ENCODE results near the gene TTI1. TPM values are rescaled to one million over a fixed set of nuclear protein-coding genes. Genes with fewer than 3 reads are reported as not detected.

The TTI1 gene
- total and polyA plus RNA-seq, 2 of the 13 experiments (the other 11 are each of a cell fraction or from before 2014, with no cell fraction given), result 22.9 to 39.8 TPM

- WGBS (ENCODE audit: low lambda C conversion rate), result 96% methylated on average over 13 of the region's 13 CpGs
- no TSS peak for BruUV-seq (replicated peaks)
- CTCF ChIA-PET (ENCODE audit: low intra/inter-chr PET ratio, low total read pairs), result no interaction called here
These were observed 33.0 kb downstream of the TTI1 start for GRCh38 chr20:38000293-38000692.

More at GRCh38 chr20:38000293-38000692, 33.0 kb downstream of the TTI1 start:
- POLR2A ChIA-PET, result no interaction called here
- no peak for DNase-seq (ENCODE audit: low spot score)
- no peak overlapping the region for H3K9ac ChIP-seq (ENCODE audit: insufficient read depth, low read depth, low read length)
- H4K20me1 ChIP-seq (ENCODE audit: insufficient read depth, low read length), result no peaks in the 10 kb centered on the region
- no peaks in the 10 kb centered on the region for H3K27me3 ChIP-seq (ENCODE audit: control insufficient read depth in 1 of 2, insufficient read depth in 2 of 2, low read length in 2 of 2)
- H3K79me2 ChIP-seq (ENCODE audit: insufficient read depth, low read length), result no peaks in the 10 kb centered on the region
- H3K9me3 ChIP-seq (ENCODE audit: low read length), result no peaks in the 10 kb centered on the region
- H3K27ac ChIP-seq (ENCODE audit: extremely low read length, insufficient read depth, low read length), result no peak overlapping the region
- intact Hi-C loops (cut with micrococcal nuclease; ENCODE audit: unreplicated experiment) (no loop called here), in situ Hi-C loops (cut with HindIII; ENCODE audit: extremely low pct_ligation_motif_present, low pct_unique_long_range_greater_than_20kb) (no loop called here)
- H3K4me1 ChIP-seq (ENCODE audit: insufficient read depth, low read length), result no peaks in the 10 kb centered on the region
- TF ChIP-seq KLF6 (CRISPR knock-in tag; IDR thresholded peaks at IDR 0.05), result no peak
- no peak for TF ChIP-seq SIN3A (IDR thresholded peaks at IDR 0.05; ENCODE audit: borderline replicate concordance, low read depth, low read length)
- no peak for TF ChIP-seq PLSCR1 (CRISPR knock-in tag; IDR thresholded peaks at IDR 0.05; ENCODE audit: borderline replicate concordance)
- no peak for TF ChIP-seq ONECUT2 (CRISPR knock-in tag; IDR thresholded peaks at IDR 0.05)
- TF ChIP-seq HMGXB4 (CRISPR knock-in tag; IDR thresholded peaks at IDR 0.05; ENCODE audit: borderline replicate concordance in 1 of 2, low read depth in 1 of 2), result no peak
- TF ChIP-seq ZNF280B (CRISPR knock-in tag; IDR thresholded peaks at IDR 0.05; ENCODE audit: borderline replicate concordance), result 0 out of 2 replicates have a peak, but pooled peaks have one; percentile 18
- TF ChIP-seq ZNF768 (CRISPR knock-in tag; IDR thresholded peaks at IDR 0.05), result peak; percentile 24; the same call in 1 of the 2 replicates
- 0 out of 2 replicates have a peak, but pooled peaks have one; percentile 35 for TF ChIP-seq ZNF891 (CRISPR knock-in tag; IDR thresholded peaks at IDR 0.05)
- no peak for TF ChIP-seq KDM5A (IDR thresholded peaks at IDR 0.05; ENCODE audit: borderline replicate concordance, low read length)
- no peak for TF ChIP-seq CC2D1A (CRISPR knock-in tag; IDR thresholded peaks at IDR 0.05)
- no peak for TF ChIP-seq MTF2 (CRISPR knock-in tag; IDR thresholded peaks at IDR 0.05; ENCODE audit: borderline replicate concordance)
- peak; percentile 73 for TF ChIP-seq AGO2 (optimal IDR thresholded peaks at IDR 0.05; ENCODE audit: low read depth, low read length)
- ATAC-seq, result no peak; the same call in 2 of the 3 replicates
- peaks cover 58 to 96% of the 10 kb centered on the region in 2 experiments for H3K36me3 ChIP-seq (replicated peaks in 1 of 2; ENCODE audit: control insufficient read depth in 1 of 2, insufficient read depth in 2 of 2, low read length in 2 of 2)
- FAIRE-seq, result no peak
- H3K4me2 ChIP-seq (ENCODE audit: low read depth, low read length), result no peak overlapping the region
- H2AFZ ChIP-seq (ENCODE audit: low read length), result no peak overlapping the region
- no peak overlapping the region for H3K4me3 ChIP-seq (replicated peaks in 1 of 3; ENCODE audit: insufficient read depth in 1 of 3, low read depth in 2 of 3, low read length in 3 of 3)

Measured in HepG2 (cell line).